Mesendoderm (in vitro differentiated cells): ENCODE results near the gene ENTREP1.

ENCODE experiments used
- DNase-seq: peaks from one replicate; pipeline ENCODE4 v3.0.0; 2013
- H2AK5ac ChIP-seq: 2 replicates; pipeline ENCODE4 v1.6.1; 2013; ENCODE audit warnings: low read length, inconsistent platforms
- H2BK120ac ChIP-seq: 2 replicates; pipeline ENCODE4 v1.6.1; 2013; ENCODE audit warnings: low read depth, mild to moderate bottlenecking, low read length, moderate library complexity, mixed read lengths
- H2BK15ac ChIP-seq: replicated peaks from 2 replicates; pipeline ENCODE4 v1.6.1; 2013; ENCODE audit warnings: low read depth, mild to moderate bottlenecking, moderate library complexity
- H2BK5ac ChIP-seq: 2 replicates; pipeline ENCODE4 v1.6.1; 2013; ENCODE audit warnings: low read length, inconsistent platforms
- H3K18ac ChIP-seq: 2 replicates; pipeline ENCODE4 v1.6.1; 2013; ENCODE audit warnings: mild to moderate bottlenecking, low read length, mixed read lengths
- H3K23ac ChIP-seq: one replicate; pipeline ENCODE4 v1.6.1; 2013; ENCODE audit warnings: low read length
- H3K27ac ChIP-seq: 2 replicates; pipeline ENCODE4 v1.5.1; 2013; ENCODE audit warnings: low read depth, mild to moderate bottlenecking, inconsistent platforms, low read length, moderate library complexity
- H3K27me3 ChIP-seq: 2 replicates; pipeline ENCODE4 v1.6.1; 2013; ENCODE audit warnings: low read length, control low read depth, mild to moderate bottlenecking, inconsistent platforms; ENCODE audit not compliant: insufficient read depth, poor library complexity
- H3K36me3 ChIP-seq: 2 replicates; pipeline ENCODE4 v1.6.1; 2013; ENCODE audit warnings: low read length, inconsistent platforms; ENCODE audit not compliant: control insufficient read depth, insufficient read depth
- H3K4ac ChIP-seq: one replicate; pipeline ENCODE4 v1.6.1; 2013; ENCODE audit warnings: low read depth, mild to moderate bottlenecking, low read length, moderate library complexity
- H3K4me1 ChIP-seq: 2 replicates; pipeline ENCODE4 v1.6.1; 2013; ENCODE audit warnings: low read depth, low read length, inconsistent platforms; ENCODE audit not compliant: control insufficient read depth
- H3K4me2 ChIP-seq: 2 replicates; pipeline ENCODE4 v1.6.1; 2013; ENCODE audit warnings: low read length
- H3K4me3 ChIP-seq: 2 replicates; pipeline ENCODE4 v1.5.1; 2013; ENCODE audit warnings: mild to moderate bottlenecking, low read length
- H3K56ac ChIP-seq: one replicate; pipeline ENCODE4 v1.6.1; 2013; ENCODE audit warnings: low read length
- H3K79me1 ChIP-seq: 2 replicates; pipeline ENCODE4 v1.6.1; 2013; ENCODE audit warnings: low read length, inconsistent platforms
- H3K79me2 ChIP-seq: 2 replicates; pipeline ENCODE4 v1.6.1; 2013; ENCODE audit warnings: mild to moderate bottlenecking, low read length; ENCODE audit not compliant: control insufficient read depth, insufficient read depth
- H3K9ac ChIP-seq: 2 replicates; pipeline ENCODE4 v1.6.1; 2013; ENCODE audit warnings: low read length, inconsistent platforms
- H4K5ac ChIP-seq: one replicate; pipeline ENCODE4 v1.6.1; 2013; ENCODE audit warnings: low read length
- H4K8ac ChIP-seq: one replicate; pipeline ENCODE4 v1.6.1; 2013; ENCODE audit warnings: low read depth, mild to moderate bottlenecking, control low read depth, low read length, moderate library complexity
- WGBS: extraction: QIAGEN DNeasy Blood & Tissue Kit; methylation state at CpG from one replicate; pipeline ENCODE4 v1.1.7; 2013; ENCODE audit warnings: low lambda C conversion rate, missing lambda C conversion rate; ENCODE audit not compliant: insufficient coverage; ENCODE audit errors: extremely low coverage; 5-methylcytosine and 5-hydroxymethylcytosine counted together

ENTREP1 gene

DNA sequence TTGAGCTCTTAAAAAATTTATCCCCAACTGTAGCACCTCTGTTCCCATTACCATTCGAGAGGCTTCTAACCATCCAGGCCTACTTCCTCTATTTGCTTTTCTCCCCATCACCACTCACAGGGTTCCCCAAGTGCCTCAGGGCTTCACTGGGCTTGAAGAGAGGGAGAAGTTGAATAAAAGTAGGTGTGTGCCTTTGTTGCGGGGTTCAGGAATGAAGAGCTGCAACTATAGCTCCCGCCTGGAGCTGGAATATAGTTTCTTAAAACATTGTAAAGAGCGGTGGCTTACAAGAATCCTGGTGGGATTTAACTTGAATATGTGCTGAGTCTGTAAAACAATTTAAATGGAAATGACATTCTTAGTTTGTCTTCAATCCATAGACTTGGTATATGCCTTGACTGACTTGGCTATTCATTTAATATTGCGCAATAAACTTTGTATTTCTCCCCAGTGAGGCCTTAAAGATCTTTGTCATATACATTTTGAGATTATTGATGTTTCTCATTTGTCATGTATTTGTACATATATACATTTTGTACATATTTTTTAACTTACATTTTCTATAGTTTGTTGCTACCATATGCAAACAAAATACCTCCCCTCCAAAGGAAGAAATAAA, 7.2 kb downstream of the ENTREP1 start:
- H3K4me1 ChIP-seq: peaks cover 4% of the 10 kb centered on the region
- no peak overlapping the region for H3K23ac ChIP-seq
- H3K56ac ChIP-seq: no peak overlapping the region
- peaks cover 2% of the 10 kb centered on the region for H3K79me1 ChIP-seq
- no peak overlapping the region for H3K4ac ChIP-seq
- H3K18ac ChIP-seq: no peak overlapping the region
- H2BK120ac ChIP-seq: no peak overlapping the region
- no peak overlapping the region for H3K9ac ChIP-seq
- no CpG with 5 or more reads among the region's 5 CpGs for WGBS
- no peak overlapping the region for H3K27ac ChIP-seq
- no peaks in the 10 kb centered on the region for H3K36me3 ChIP-seq
- H3K79me2 ChIP-seq: peaks cover 10% of the 10 kb centered on the region
- no peak overlapping the region for H2BK15ac ChIP-seq
- no peak overlapping the region for H2BK5ac ChIP-seq
- no peak overlapping the region for H3K4me3 ChIP-seq
- no peak overlapping the region for H4K8ac ChIP-seq
- no peak overlapping the region for H4K5ac ChIP-seq
- H3K27me3 ChIP-seq: no peaks in the 10 kb centered on the region
- no peak overlapping the region for H3K4me2 ChIP-seq
- no peak overlapping the region for H2AK5ac ChIP-seq
- no peak for DNase-seq

DNA sequence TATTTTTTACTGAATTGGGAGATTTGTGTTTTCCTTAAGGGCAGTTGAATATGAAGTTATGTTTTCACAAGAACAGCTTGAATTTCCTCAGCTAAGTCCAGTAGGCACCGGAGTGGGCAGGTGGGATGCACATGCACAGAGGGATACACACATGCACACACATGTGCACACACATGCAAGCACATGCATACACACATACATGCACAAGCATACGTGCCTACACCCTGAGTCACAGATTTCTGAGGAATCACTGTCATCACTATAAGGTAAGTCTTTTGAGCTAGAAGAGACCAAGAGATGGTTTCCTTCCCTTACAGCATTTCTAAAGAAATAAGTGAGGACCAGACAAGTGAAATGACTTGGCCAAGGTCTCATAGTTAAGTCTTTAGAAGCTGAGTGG, 8.7 kb downstream of the ENTREP1 start:
- no peak overlapping the region for H2AK5ac ChIP-seq
- H3K36me3 ChIP-seq: no peaks in the 10 kb centered on the region
- no peak overlapping the region for H3K9ac ChIP-seq
- H3K27me3 ChIP-seq: no peaks in the 10 kb centered on the region
- no peak overlapping the region for H2BK120ac ChIP-seq
- H3K27ac ChIP-seq: no peak overlapping the region
- H3K4ac ChIP-seq: no peak overlapping the region
- H4K5ac ChIP-seq: no peak overlapping the region
- no peak overlapping the region for H4K8ac ChIP-seq
- H3K18ac ChIP-seq: no peak overlapping the region
- no peak overlapping the region for H2BK15ac ChIP-seq
- H3K79me2 ChIP-seq: peaks cover 4% of the 10 kb centered on the region
- peaks cover 2% of the 10 kb centered on the region for H3K4me1 ChIP-seq
- no peak for DNase-seq
- no peak overlapping the region for H3K23ac ChIP-seq
- no peak overlapping the region for H3K4me2 ChIP-seq
- H2BK5ac ChIP-seq: no peak overlapping the region
- H3K79me1 ChIP-seq: peaks cover 2% of the 10 kb centered on the region
- no peak overlapping the region for H3K4me3 ChIP-seq
- no CpG with 5 or more reads among the region's 2 CpGs for WGBS
- H3K56ac ChIP-seq: no peak overlapping the region

- Histone ChIP-seq H3K18ac (no peak overlapping the region), H3K23ac (no peak overlapping the region), H3K9ac (no peak overlapping the region), H3K79me2 (peaks cover 4% of the 10 kb centered on the region), H3K4me2 (no peak overlapping the region), H3K36me3 (no peaks in the 10 kb centered on the region), H4K5ac (no peak overlapping the region), H3K4ac (peak overlapping the region; percentile 9), H3K4me3 (no peak overlapping the region), H2AK5ac (no peak overlapping the region), H4K8ac (no peak overlapping the region), H2BK15ac (no peak overlapping the region), H2BK120ac (no peak overlapping the region), H3K79me1 (peaks cover 2% of the 10 kb centered on the region), H3K56ac (no peak overlapping the region), H3K4me1 (peaks cover 2% of the 10 kb centered on the region), H3K27me3 (no peaks in the 10 kb centered on the region), H3K27ac (no peak overlapping the region), H2BK5ac (no peak overlapping the region)
- no peak for DNase-seq
These were observed 9.3 kb downstream of the ENTREP1 start for GRCh38 chr9:69334317-69334716.

- peak; percentile 68 for DNase-seq
- H2AK5ac ChIP-seq: no peak overlapping the region
- peak overlapping the region; percentile 47 for H3K27ac ChIP-seq
- H3K4me3 ChIP-seq: no peak overlapping the region
- no peaks in the 10 kb centered on the region for H3K79me2 ChIP-seq
- H2BK5ac ChIP-seq: no peak overlapping the region
- H3K27me3 ChIP-seq: no peaks in the 10 kb centered on the region
- H3K56ac ChIP-seq: peak overlapping the region; percentile 30
- no peak overlapping the region for H2BK15ac ChIP-seq
- H4K5ac ChIP-seq: no peak overlapping the region
- WGBS: no CpG with 5 or more reads among the region's 2 CpGs
- no peak overlapping the region for H3K4me2 ChIP-seq
- H3K9ac ChIP-seq: no peak overlapping the region
- H3K79me1 ChIP-seq: no peaks in the 10 kb centered on the region
- H3K18ac ChIP-seq: no peak overlapping the region
- peaks cover 17% of the 10 kb centered on the region for H3K4me1 ChIP-seq
- H3K4ac ChIP-seq: no peak overlapping the region
- no peaks in the 10 kb centered on the region for H3K36me3 ChIP-seq
- no peak overlapping the region for H3K23ac ChIP-seq
- H4K8ac ChIP-seq: no peak overlapping the region
- no peak overlapping the region for H2BK120ac ChIP-seq
These were observed 14.6 kb downstream of the ENTREP1 start for GRCh38 chr9:69339620-69340019.

GRCh38 chr9:69340631-69341030, 15.6 kb downstream of the ENTREP1 start:
- no CpG with 5 or more reads among the region's 3 CpGs for WGBS
- no peak overlapping the region for H3K9ac ChIP-seq
- H4K5ac ChIP-seq: no peak overlapping the region
- H4K8ac ChIP-seq: no peak overlapping the region
- no peak overlapping the region for H2AK5ac ChIP-seq
- H3K23ac ChIP-seq: no peak overlapping the region
- no peaks in the 10 kb centered on the region for H3K36me3 ChIP-seq
- no peak overlapping the region for H2BK15ac ChIP-seq
- H2BK5ac ChIP-seq: no peak overlapping the region
- H3K79me1 ChIP-seq: no peaks in the 10 kb centered on the region
- no peaks in the 10 kb centered on the region for H3K79me2 ChIP-seq
- H2BK120ac ChIP-seq: no peak overlapping the region
- no peak overlapping the region for H3K27ac ChIP-seq
- H3K27me3 ChIP-seq: no peaks in the 10 kb centered on the region
- no peak overlapping the region for H3K4ac ChIP-seq
- H3K56ac ChIP-seq: no peak overlapping the region
- H3K4me2 ChIP-seq: no peak overlapping the region
- H3K4me3 ChIP-seq: no peak overlapping the region
- H3K4me1 ChIP-seq: peaks cover 18% of the 10 kb centered on the region
- DNase-seq: no peak
- H3K18ac ChIP-seq: no peak overlapping the region

GRCh38 chr9:69342769-69343168, 17.8 kb downstream of the ENTREP1 start:
- WGBS: no CpG with 5 or more reads among the region's 1 CpG
- H3K36me3 ChIP-seq: no peaks in the 10 kb centered on the region
- no peak overlapping the region for H2BK15ac ChIP-seq

More at GRCh38 chr9:69342769-69343168, 17.8 kb downstream of the ENTREP1 start:
- H2BK120ac ChIP-seq: no peak overlapping the region
- no peak overlapping the region for H4K8ac ChIP-seq
- peak; percentile 21 for DNase-seq
- H4K5ac ChIP-seq: no peak overlapping the region
- no peaks in the 10 kb centered on the region for H3K79me1 ChIP-seq
- H2BK5ac ChIP-seq: no peak overlapping the region
- H3K79me2 ChIP-seq: no peaks in the 10 kb centered on the region
- H3K4ac ChIP-seq: peak overlapping the region; percentile 0
- H3K18ac ChIP-seq: peak overlapping the region; percentile 80
- H3K27me3 ChIP-seq: no peaks in the 10 kb centered on the region
- H2AK5ac ChIP-seq: peak overlapping the region; percentile 12
- no peak overlapping the region for H3K4me3 ChIP-seq
- peak overlapping the region; percentile 23 for H3K9ac ChIP-seq
- no peak overlapping the region for H3K4me2 ChIP-seq
- H3K56ac ChIP-seq: no peak overlapping the region
- H3K4me1 ChIP-seq: peaks cover 23% of the 10 kb centered on the region
- H3K23ac ChIP-seq: no peak overlapping the region
- H3K27ac ChIP-seq: no peak overlapping the region
